Testis (tissue), 2 donors: ENCODE results near the gene FIGNL1.

ENCODE experiments used
- POLR2A ChIP-seq: fragments of 450-650 bp; IDR thresholded peaks from one replicate; pipeline ENCODE4 v1.6.1; 2017; ENCODE audit warnings: antibody characterized with exemption, mild to moderate bottlenecking, moderate library complexity
- TF ChIP-seq, protein P1 (sequence below), 3 experiments: fragments of 450-650 bp in 2 of 3; fragments of 200-600 bp in 1 of 3; sonication (generic) in 1 of 3; IDR thresholded peaks; one replicate each; pipeline ENCODE4 v1.5.1; 2016 to 2019; ENCODE audit warnings: antibody characterized with exemption in 3 of 3, mild to moderate bottlenecking in 2 of 3, moderate library complexity in 1 of 3

DNA sequence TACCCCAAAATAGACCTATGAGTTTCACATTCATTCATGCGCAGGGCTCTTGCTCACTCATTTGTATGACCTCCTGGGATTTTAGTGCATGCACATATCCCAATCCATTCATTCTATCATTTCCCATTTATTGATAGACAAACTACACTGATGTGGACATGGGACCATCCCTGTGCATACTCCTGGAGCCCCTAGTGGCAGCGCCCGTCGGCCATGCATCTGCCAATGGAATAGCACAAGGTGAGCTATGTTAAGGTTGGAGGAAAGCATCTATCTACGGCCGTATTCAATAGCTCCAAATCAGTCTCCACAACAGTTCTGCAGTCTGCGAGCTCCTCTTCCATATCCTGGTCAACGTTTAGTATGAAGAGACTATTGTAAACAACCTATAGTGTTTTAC, 31.7 kb upstream of the FIGNL1 start:
- TF ChIP-seq, protein P1, sequence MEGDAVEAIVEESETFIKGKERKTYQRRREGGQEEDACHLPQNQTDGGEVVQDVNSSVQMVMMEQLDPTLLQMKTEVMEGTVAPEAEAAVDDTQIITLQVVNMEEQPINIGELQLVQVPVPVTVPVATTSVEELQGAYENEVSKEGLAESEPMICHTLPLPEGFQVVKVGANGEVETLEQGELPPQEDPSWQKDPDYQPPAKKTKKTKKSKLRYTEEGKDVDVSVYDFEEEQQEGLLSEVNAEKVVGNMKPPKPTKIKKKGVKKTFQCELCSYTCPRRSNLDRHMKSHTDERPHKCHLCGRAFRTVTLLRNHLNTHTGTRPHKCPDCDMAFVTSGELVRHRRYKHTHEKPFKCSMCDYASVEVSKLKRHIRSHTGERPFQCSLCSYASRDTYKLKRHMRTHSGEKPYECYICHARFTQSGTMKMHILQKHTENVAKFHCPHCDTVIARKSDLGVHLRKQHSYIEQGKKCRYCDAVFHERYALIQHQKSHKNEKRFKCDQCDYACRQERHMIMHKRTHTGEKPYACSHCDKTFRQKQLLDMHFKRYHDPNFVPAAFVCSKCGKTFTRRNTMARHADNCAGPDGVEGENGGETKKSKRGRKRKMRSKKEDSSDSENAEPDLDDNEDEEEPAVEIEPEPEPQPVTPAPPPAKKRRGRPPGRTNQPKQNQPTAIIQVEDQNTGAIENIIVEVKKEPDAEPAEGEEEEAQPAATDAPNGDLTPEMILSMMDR (IDR thresholded peaks at IDR 0.05) = no peak
- TF ChIP-seq POLR2A = no peak
